PC-9 (cell line): ENCODE measurements around the gene VANGL1. TPM values are rescaled to one million over a fixed set of nuclear protein-coding genes. Genes with fewer than 3 reads are reported as not detected.

Source experiments
- BruUV-seq: library from RNA; stranded (reverse); fragments of 400-500 nt; replicated peaks from 2 replicates; lab custom pipeline; 2021; lab: Mats Ljungman, UMichigan
- CTCF ChIA-PET: fragments of 300-600 bp; sonication (Branson Sonifier 250); formaldehyde crosslinking; loops from one replicate; lab custom pipeline; 2022; ENCODE audit warnings: antibody characterized with exemption; lab: Charles Lee
- POLR2A ChIA-PET: fragments of 300-600 bp; sonication (Branson Sonifier 250); formaldehyde crosslinking; loops from one replicate; lab custom pipeline; 2022; ENCODE audit warnings: antibody characterized with exemption; ENCODE audit not compliant: unreplicated experiment; lab: Charles Lee
- DNase-seq, 2 experiments: peaks; one replicate each; pipeline versions ENCODE4 v3.0.0 to v3.0.0-alpha.2; 2015 to 2022; ENCODE audit warnings: mixed read lengths in 1 of 2
- H2AFZ ChIP-seq: fragments of 200-600 bp; sonication (generic); 2 replicates; pipeline ENCODE4 v1.8.1; 2017; ENCODE audit warnings: antibody characterized with exemption
- H3F3A ChIP-seq: fragments of 200-600 bp; sonication (generic); 2 replicates; pipeline ENCODE4 v1.8.1; 2017; ENCODE audit warnings: antibody characterized with exemption, mild to moderate bottlenecking, low read depth; ENCODE audit not compliant: insufficient read depth
- H3K27ac ChIP-seq: fragments of 200-600 bp; sonication (generic); 2 replicates; pipeline ENCODE4 v1.6.1; 2016; ENCODE audit warnings: mixed run types
- H3K27me3 ChIP-seq: fragments of 200-600 bp; sonication (generic); 2 replicates; pipeline ENCODE4 v1.6.1; 2016; ENCODE audit warnings: low read depth, mixed run types; ENCODE audit not compliant: insufficient read depth
- H3K36me3 ChIP-seq: fragments of 200-600 bp; sonication (generic); 2 replicates; pipeline ENCODE4 v1.6.1; 2016; ENCODE audit warnings: low read depth, mixed run types
- H3K4me1 ChIP-seq: fragments of 200-600 bp; sonication (generic); replicated peaks from 2 replicates; pipeline ENCODE4 v1.6.1; 2016; ENCODE audit warnings: mixed run types; ENCODE audit not compliant: insufficient read depth
- H3K4me2 ChIP-seq: fragments of 200-600 bp; sonication (generic); 2 replicates; pipeline ENCODE4 v1.6.1; 2017; ENCODE audit warnings: mixed run types
- H3K4me3 ChIP-seq: fragments of 200-600 bp; sonication (generic); 2 replicates; pipeline ENCODE4 v1.6.1; 2016; ENCODE audit warnings: mixed run types
- H3K79me2 ChIP-seq: fragments of 200-600 bp; sonication (generic); 2 replicates; pipeline ENCODE4 v1.6.1; 2017; ENCODE audit warnings: low read depth, mixed run types
- H3K9me2 ChIP-seq: fragments of 200-600 bp; sonication (generic); 2 replicates; pipeline ENCODE4 v1.8.1; 2017; ENCODE audit warnings: mild to moderate bottlenecking; ENCODE audit not compliant: insufficient read depth
- H3K9me3 ChIP-seq: fragments of 200-600 bp; sonication (generic); 2 replicates; pipeline ENCODE4 v1.8.1; 2016; ENCODE audit warnings: low read depth; ENCODE audit not compliant: insufficient read depth
- H4K20me1 ChIP-seq: fragments of 200-600 bp; sonication (generic); 2 replicates; pipeline ENCODE4 v1.8.1; 2017; ENCODE audit not compliant: insufficient read depth
- CTCF ChIP-seq: fragments of 200-600 bp; sonication (generic); conservative IDR thresholded peaks from 2 replicates; pipeline ENCODE4 v1.6.1; 2017; ENCODE audit warnings: mixed run types, antibody characterized with exemption, mild to moderate bottlenecking, moderate library complexity
- EZH2 ChIP-seq: fragments of 200-600 bp; sonication (generic); IDR thresholded peaks from 2 replicates; pipeline ENCODE4 v1.8.0; 2017; ENCODE audit warnings: antibody characterized with exemption, low read depth
- intact Hi-C: fragments of 100-400 bp; cut with micrococcal nuclease; formaldehyde crosslinking; loops from one replicate; pipeline ENCODE4 v1.10.0; 2022; ENCODE audit not compliant: unreplicated experiment
- total RNA-seq: library from RNA; stranded (reverse); gene quantifications from 2 replicates; pipeline ENCODE4 v1.2.3, GENCODE V29; 2021

Gene VANGL1
- total RNA-seq, 1 experiment from 2014 or later: 43.0 TPM

GRCh38 chr1:115706587-115707425 is 65.0 kb downstream of the VANGL1 start:
- Histone ChIP-seq H3K79me2 (no peaks in the 10 kb centered on the region), H3K4me3 (no peak overlapping the region), H3K27me3 (no peaks in the 10 kb centered on the region), H3F3A (no peaks in the 10 kb centered on the region; the same call in none of the 2 replicates), H3K4me1 (peaks cover 37% of the 10 kb centered on the region), H3K36me3 (no peaks in the 10 kb centered on the region), H3K9me3 (no peaks in the 10 kb centered on the region), H3K27ac (no peak overlapping the region), H3K4me2 (no peak overlapping the region), H4K20me1 (no peaks in the 10 kb centered on the region), H2AFZ (no peak overlapping the region), H3K9me2 (no peaks in the 10 kb centered on the region)
- peak in 1 of 2 experiments; percentile 58 for DNase-seq
- peak; percentile 99 for TF ChIP-seq CTCF
- TF ChIP-seq EZH2: no peak
- ChIA-PET POLR2A (interaction anchor here (0.7 kb wide), 1 partner anchor 211 kb away, joined by 8 read pairs; no protein-coding TSS in a partner anchor), CTCF (interaction anchor here (0.5 to 2.8 kb wide), 25 partner anchors 8 to 1241 kb away, joined by 3 to 21 read pairs (median 4); no protein-coding TSS in a partner anchor)
- no TSS peak for BruUV-seq
- intact Hi-C loops: loop anchor here (2.0 kb wide), 1 partner anchor 64 kb away; no protein-coding TSS in a partner anchor

DNA sequence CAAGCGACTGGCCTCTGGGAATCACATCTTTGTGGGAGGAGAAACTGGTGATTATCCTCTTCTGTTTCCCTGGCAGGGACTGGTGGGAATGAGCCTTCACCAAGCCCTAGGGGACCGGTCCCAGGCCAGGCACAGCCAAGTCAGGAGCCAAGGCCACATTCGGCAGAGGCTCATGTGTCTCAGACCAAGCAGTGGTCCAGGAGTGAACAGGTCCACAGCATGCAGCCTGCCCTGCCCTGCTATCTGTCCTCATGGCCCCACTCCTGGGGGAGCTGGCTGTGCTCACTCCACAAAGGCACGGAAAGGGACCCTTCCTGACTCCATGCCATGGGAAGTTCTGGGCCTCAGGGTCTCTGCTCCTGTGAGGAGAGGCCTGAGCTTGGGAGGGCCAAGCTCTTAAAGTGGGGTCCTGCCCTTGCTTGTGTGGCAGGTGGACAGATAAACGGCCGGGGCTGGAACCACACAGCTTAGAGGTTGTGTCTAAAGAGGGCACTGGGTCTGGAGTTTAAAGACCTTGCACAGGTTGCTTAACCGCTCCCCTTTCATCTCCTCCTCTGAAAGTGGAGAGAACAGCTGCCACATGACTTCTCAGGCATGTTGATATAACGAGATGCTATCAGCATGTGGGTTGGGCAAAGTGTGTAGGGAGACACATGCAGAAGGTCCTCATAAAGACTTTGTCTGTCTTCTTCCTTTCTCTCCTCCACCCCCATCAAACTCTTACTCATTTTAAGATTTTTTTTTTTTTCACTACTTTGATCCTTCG is 69.3 kb downstream of the VANGL1 start:
- Histone ChIP-seq H3K9me3 (no peaks in the 10 kb centered on the region), H3K4me2 (peak overlapping the region; percentile 37), H3K4me3 (no peak overlapping the region), H3K79me2 (no peaks in the 10 kb centered on the region), H4K20me1 (no peaks in the 10 kb centered on the region), H3K4me1 (peaks cover 66% of the 10 kb centered on the region), H3K27me3 (no peaks in the 10 kb centered on the region), H3K27ac (no peak overlapping the region), H3F3A (peaks cover 39% of the 10 kb centered on the region), H2AFZ (no peak overlapping the region), H3K9me2 (no peaks in the 10 kb centered on the region), H3K36me3 (no peaks in the 10 kb centered on the region)
- no TSS peak for BruUV-seq
- ChIA-PET POLR2A (no interaction called here), CTCF (interaction anchor here (0.6 kb wide), 1 partner anchor 15 kb away, joined by 8 read pairs; no protein-coding TSS in a partner anchor)
- DNase-seq: peak; percentile 43 to 89
- TF ChIP-seq CTCF: no peak
- no peak for TF ChIP-seq EZH2
- intact Hi-C loops: loop anchor here (5.0 kb wide), 1 partner anchor 104 kb away; no protein-coding TSS in a partner anchor
